GM21526 (cell line): Measurements from ENCODE around the gene PPP6R3.
"Not testable (repeated sequence)": the region's sequence is repeated elsewhere in the genome, so short reads cannot be mapped to it uniquely, and the experiment has no call there.

Experiments used
- ATAC-seq: cut with Tn5 transposase; IDR thresholded peaks from one replicate; pipeline ENCODE4 v1.9.1; 2021; ENCODE audit warnings: moderate library complexity; ENCODE audit not compliant: unreplicated experiment, low FRiP score

PPP6R3 gene

DNA sequence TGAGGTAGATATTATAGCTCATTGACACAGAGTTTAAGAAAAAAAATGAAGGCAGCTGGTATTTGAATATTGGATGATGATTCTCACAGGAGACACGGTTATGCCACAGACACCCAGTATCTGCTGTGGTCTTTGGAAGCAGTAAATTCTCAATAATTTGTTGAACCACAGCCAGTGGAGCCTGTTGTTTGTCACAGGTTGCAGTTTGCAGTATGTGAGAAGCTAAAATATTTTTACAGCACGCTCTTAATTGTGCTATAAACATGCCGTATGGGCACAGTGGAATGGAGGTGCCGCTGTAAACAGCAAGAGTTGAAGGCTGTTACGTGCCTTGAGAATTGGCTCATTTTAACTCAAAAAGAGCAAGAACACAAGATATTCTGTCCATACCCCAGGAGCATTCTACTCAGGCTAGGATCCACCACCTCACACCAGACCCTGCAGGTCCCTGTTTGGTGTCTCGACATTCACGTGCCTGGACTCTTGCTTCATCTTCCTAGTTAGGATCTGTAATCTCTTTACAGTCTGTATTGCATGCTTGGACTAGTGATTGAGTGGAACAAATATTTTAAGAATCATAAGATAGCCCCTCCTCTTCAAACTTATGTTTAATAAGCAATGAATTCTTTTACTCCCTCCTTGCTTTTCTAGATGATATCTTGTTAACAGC lies 129.1 kb downstream of the PPP6R3 start:
- ATAC-seq = no peak

DNA sequence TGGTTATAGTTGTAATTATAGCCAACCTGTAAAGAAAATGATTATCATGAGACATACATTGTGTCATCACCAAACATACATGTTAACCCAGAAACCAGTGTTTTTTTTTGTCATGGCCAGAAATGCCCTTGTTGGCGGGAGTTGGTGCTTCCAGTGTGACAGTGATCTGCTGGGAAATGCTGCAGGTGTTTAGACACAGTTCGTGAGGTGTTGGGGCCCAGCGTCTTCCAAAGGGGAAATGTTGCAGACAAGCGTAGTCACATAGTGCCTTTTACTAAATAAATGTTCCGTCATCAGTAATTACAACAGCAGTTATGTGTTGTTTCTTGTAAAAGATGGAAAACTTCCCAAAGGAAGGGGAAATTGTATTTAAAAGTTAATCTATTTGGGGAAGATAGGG lies 131.2 kb downstream of the PPP6R3 start:
- ATAC-seq = no peak

DNA sequence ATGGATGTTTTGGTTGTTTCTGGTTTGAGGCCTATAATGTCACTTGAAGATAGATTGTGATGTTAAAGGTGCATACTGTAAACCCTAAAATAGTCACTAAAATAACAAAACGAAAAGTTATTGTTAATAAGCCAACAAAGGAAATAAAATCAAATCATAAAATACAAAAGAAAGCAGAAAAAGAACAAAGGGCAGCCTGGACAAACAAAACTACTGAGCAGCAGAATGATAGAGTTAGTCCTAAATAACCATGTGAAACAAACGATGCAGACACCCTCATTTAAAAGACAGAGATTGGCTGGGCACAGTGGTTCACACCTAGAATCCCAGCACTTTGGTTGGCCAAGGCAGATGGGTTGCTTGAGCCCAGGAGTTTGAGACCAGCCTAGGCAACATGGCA lies 132.9 kb downstream of the PPP6R3 start:
- ATAC-seq = no peak

DNA sequence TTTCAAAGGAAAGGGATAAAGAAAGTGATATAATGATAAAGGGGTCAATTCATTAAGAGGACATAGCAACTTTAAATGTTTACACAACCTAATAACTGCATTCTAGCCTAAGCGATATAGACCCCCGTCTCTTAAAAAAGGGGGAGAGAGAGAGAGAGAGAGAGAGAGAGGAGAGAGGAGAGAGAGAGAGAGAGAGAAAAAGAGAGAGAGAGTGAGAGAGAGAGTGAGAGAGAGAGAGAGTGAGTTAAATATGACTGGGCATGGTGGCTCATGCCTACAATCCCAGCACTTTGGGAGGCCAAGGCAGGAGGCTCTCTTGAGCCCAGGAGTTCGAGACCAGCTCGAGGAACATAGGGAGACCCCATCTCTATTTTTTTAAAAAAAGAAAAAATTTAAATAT lies 133.6 kb downstream of the PPP6R3 start:
- ATAC-seq = no peak

DNA sequence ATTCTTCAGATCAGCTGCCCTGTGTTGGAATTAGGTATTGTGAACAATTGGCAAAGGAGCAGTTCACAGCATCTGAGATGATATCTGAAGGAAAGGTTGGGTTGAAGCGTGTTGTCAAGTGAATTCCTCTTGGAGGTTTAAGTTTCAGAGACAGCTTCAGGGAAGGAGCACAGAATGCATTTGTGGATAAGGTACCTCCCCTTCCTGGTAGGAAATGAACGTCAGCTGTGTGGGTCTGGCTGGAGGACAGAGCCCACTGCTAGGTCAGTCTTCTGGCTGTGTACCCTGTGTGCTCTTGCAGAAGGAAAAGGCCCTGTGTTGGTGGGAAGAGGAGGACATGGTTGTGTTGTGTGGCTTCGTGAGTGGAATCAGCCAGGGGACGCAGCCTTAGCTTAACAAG lies 135.7 kb downstream of the PPP6R3 start:
- no peak for ATAC-seq

DNA sequence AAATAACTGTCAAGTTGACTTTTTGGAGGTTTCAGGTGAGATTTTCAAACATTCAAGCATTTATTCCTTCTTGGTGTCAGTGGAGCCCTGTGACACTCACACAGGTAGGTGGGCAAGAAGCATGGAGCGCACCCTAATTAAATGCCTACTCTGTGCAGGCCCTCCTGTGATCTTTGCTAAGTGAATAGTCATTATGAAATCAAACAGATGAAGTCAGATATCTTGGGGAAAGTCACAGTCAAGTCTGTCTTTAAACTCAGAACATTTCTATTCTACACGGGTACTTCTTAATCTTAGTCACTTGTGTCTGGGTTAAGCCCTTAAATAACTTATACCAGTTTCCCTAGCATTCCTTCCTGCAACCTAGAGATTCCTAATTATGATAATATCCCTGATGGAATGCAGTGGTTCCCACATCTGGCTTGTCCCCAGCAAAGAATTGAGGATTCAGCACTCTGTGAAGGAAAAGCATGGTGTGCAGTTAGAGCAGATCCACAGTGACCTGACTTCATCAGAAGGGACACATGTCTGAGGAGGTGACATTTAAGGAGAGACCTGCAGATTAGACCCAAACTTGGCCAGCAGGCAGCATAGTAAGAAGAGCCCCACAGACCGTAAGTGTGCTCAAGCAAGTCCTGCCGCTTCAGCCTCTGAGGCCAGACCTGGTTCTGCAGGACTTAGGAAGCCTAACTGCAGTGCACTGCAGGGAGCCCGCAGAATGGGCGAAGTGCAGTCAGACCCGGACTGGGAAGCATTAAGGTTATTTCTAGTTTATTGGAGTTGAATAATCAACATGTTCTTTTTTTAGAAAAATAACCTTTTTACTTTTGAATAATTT lies 138.5 kb downstream of the PPP6R3 start:
- ATAC-seq = no peak

DNA sequence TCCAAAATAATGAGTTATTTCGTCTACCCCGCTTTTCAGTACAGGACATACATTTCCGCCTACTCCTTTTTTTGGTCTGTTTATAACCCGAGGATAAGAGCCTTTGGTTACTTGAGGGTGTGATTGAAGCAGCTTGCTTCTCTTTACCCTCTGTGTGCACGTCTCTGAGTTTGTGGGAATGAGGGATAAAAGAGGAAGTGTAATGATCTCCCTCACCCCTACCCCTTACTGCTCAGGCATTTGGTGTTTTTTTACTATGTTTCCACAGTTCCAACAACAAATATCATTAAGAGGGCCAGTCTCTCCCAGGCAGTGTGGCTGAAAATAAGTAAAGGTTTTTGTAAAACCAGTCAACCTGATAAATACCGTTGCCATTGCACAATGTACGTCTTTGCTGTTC lies 140.6 kb downstream of the PPP6R3 start:
- ATAC-seq = no peak

DNA sequence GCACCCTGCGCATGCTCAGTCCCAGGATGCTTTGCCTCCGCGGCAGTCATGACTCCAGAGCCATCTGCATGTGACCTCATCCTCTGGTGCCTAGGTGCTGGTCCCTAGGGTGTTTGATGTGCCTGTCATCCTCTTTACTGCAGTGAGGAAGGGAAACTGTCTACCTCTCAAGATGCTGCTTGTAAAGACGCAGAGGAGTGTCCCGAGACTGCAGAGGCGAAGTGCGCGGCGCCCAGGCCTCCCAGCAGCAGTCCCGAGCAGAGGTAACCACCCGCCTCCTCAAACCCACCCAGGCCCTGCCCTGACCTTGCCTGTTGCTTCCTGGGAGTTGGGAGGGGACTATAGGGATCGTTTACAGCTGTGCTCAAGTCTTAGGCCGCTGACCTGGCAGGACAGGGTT lies 149.2 kb downstream of the PPP6R3 start:
- ATAC-seq = no peak

DNA sequence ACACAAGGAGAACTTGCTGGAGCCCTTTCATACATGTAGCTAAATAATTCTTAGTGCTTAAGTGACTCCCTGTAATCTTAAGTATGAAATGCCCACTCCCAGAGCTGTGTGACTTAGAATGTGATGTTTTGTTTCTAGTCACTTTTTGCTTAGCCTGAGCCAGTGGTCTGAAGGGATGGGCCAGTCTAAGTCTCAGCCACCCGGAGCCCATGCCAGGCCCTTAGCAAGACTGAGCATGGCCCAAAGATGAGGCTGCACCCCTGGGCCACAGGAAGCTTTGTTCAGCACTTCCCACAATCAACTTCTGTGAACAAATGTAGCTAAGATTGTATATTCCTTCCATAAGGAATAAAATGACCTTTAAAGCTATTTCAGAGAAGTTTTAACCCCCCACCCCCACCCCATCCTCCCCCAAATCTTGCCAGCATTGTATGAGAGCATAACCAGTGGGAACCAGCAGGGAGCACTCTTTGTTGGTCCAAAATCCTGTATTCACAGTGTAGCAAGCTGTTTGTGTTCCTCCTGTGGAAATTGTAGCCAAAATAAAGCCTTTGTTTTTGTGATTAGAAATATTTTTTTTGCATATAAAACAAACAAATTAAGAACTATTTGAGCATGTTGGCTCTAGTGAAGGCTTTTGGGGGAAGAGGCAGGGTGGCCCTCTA lies 150.0 kb downstream of the PPP6R3 start:
- no peak for ATAC-seq

DNA sequence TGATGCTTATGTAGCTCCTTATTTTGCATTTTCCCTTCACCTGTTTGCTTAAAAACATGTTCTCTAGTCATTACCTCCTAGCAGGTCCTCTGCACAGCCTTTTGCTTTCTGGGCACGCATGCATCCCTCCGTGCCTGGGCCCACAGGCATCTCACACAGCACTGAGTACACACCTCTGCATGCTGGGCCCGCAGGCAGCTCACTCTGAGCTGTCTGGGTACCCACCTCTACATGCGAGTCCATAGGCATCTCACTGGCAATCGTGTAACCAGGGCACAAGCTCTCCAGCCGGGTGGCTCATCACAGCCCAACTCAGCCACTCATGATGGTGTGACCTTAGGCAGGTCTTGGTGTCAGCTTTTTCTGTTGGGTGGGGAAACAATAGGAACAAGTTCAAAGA lies 155.1 kb downstream of the PPP6R3 start:
- no peak for ATAC-seq

DNA sequence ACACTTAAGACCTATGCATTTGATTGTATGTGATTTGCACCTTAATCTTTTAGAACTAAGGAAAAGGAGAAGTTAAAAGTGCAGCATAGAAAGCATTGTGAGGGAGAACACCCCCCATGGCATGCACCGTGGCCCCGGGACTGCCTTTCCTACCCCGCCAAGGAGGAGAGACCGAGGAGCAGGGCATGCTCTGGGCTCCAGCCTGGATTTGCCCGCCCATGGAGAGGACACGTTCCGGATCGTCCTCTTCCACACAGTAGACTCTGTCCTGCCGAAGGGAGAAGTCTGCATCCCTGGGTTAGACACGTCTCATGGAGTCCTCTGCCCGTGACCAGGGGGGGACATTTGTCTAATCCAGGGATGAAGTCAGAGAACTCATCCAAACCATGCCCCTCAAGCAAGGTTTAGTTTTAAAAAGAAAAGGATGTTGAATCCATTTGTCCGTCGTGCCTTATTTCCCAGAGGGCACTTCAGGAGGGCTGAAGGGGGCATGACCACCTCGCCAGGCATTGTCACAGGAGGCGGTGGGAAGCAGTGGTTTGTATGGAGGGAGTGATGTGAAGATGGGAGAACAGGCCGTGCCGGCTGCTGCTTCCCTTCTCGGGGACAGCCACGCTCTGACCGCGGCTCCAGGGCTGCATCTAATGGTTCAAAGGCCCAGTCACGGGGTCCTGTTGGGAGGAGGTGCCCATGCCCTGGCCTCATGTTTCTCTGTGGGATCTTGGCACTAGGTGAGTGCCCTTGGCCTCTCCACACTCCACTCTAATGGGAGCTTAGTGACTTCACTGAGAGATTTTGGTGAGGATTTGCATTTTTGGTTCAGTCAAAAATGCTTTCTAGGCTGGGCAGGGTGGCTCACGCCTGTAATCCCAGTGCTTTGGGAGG lies 157.6 kb downstream of the PPP6R3 start:
- no peak for ATAC-seq

DNA sequence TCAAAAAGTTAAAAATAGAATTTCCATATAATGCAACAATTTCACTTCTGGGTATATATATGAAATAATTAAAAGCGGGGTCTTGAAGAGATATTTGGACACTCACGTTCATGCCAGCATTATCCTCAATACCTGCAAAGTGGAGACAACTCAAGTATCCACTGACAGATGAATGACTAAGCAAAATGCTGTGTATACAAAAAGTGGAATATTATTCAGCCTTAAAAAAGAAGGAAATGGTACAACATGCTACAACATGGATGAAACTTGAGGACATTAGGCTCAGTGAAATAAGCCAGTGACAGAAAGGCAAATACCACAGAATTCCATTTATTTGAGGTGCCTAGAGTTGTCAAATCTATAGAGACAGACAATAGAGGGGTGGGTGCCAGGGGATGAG lies 161.3 kb downstream of the PPP6R3 start:
- no peak for ATAC-seq

DNA sequence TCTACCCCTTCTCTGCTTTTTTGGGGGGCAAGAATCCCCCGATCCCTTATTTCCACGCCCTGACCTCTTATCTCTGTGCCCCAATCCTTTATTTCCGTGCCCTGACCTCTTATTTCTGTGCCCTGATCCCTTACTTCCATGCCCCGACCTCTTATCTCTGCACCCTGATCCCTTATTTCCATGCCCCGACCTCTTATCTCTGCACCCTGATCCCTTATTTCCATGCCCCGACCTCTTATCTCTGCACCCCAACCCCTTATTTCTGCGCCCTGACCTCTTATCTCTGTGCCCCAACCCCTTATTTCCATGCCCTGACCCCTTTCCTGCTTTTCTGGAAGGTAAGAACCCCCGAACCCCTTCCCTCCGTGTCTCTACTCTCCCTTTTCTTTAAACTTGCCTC lies 163.2 kb downstream of the PPP6R3 start:
- ATAC-seq = not testable (repeated sequence)

DNA sequence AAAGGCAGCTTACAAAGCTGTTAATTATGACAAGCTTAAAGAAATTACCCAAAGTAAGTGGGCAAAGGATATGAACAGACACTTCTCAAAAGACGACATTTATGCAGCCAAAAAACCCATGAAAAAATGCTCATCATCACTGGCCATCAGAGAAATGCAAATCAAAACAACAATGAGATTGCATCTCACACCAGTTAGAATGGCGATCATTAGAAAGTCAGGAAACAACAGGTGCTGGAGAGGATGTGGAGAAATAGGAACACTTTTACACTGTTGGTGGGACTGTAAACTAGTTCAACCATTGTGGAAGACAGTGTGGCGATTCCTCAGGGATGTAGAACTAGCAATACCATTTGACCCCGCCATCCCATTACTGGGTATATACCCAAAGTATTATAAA lies 164.5 kb downstream of the PPP6R3 start:
- not testable (repeated sequence) for ATAC-seq

DNA sequence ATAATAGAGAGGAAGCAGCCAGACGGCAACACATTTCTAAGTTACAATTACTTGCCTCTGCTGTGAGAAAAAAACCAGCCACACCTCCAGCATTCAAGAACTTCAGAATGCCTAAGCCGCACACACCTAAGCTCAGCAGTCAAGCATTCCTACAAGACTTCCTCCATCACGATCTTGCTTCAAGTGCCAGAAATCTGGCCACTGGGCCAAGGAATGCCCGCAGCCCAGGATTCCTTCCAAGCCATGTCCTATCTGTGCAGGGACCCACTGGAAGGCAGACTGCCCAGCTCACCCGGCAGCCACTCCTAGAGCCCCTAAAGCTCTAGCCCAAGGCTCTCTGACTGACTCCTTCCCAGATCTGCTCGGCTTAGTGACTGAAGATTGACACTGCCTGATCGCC lies 165.7 kb downstream of the PPP6R3 start:
- ATAC-seq = not testable (repeated sequence)

DNA sequence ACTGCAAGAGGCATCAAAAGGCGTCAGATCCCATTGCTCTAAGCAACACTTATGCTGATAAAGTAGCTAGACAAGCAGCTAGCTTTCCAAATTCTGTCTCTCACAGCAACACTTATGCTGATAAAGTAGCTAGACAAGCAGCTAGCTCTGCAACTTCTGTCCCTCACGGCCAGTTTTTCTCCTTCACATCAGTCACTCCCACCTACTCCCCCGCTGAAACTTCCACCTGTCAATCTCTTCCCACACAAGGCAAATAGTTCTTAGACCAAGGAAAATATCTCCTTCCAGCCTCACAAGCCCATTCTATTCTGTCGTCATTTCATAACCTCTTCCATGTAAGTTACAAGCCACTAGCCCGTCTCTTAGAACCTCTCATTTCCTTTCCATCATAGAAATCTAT lies 168.3 kb downstream of the PPP6R3 start:
- not testable (repeated sequence) for ATAC-seq

DNA sequence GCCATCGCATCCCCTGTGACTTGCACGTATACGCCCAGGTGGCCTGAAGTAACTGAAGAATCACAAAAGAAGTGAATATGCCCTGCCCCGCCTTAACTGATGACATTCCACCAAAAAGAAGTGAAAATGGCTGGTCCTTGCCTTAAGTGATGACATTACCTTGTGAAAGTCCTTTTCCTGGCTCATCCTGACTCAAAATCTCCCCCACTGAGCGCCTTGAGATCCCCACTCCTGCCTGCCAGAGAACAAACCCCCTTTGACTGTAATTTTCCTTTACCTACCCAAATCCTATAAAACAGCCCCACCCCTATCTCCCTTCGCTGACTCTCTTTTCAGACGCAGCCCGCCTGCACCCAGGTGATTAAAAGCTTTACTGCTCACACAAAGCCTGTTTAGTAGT lies 171.8 kb downstream of the PPP6R3 start:
- not testable (repeated sequence) for ATAC-seq

DNA sequence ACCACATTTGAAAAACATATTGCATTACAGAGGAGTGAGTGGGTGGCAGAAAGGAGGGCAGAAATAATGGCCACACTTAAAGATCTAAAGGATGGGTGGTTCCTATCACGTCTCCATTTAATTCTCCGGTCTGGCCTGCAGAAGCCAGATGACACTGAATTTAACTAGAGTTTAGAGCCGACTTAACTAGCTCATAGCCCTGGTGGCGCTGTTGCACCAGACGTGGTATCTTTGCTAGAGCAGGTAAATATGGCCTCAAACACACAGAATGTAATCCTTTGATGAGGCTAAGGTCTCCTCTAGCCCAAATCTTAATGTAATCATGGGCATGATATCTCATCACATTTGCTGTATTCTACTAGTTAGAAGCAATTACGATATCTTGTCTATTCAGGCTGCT lies 172.2 kb downstream of the PPP6R3 start:
- no peak for ATAC-seq

DNA sequence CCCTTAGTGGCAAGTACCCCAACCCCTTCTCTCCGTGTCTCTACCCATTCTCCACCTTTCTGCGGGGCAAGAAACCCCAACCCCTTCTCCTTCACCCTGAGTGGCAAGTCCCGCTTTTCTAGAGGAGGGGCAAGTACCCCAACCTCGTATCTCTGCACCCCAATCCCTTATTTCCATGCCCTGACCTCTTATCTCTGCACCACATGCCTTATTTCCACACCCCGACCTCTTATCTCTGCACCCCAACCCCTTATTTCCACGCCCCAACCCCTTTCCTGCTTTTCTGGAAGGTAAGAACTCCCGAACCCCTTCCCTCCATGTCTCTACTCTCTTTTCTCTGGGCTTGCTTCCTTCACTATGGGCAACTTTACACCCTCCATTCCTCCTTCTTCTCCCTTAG lies 174.1 kb downstream of the PPP6R3 start:
- not testable (repeated sequence) for ATAC-seq

DNA sequence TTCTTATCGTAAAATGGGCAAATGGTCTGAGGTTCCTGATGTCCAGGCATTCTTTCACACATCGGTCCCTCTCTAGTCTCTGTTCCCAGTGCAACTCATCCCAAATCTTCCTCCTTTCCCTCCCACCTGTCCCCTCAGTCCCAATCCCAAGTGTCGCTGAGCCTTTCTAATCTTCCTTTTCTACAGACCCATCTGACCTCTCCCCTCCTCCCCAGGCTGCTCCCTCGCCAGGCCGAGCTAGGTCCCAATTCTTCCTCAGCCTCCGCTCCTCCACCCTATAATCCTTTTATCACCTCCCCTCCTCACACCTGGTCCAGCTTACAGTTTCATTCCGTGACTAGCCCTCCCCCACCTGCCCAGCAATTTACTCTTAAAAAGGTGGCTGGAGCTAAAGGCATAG lies 174.6 kb downstream of the PPP6R3 start:
- ATAC-seq = not testable (repeated sequence)

DNA sequence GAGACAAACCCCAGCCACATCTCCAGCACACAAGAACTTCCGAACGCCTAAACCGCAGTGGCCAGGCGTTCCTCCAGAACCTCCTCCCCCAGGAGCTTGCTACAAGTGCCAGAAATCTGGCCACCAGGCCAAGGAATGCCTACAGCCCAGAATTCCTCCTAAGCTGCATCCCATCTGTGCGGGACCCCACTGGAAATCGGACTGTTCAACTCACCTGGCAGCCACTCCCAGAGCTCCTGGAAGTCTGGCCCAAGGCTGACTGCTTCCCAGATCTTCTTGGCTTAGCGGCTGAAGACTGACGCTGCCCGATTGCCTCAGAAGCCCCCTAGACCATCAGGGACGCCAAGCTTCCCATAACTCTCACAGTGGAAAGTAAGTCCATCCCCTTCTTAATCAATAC lies 175.3 kb downstream of the PPP6R3 start:
- not testable (repeated sequence) for ATAC-seq
